ENCODE measurements around the gene TCERG1L.

DNA sequence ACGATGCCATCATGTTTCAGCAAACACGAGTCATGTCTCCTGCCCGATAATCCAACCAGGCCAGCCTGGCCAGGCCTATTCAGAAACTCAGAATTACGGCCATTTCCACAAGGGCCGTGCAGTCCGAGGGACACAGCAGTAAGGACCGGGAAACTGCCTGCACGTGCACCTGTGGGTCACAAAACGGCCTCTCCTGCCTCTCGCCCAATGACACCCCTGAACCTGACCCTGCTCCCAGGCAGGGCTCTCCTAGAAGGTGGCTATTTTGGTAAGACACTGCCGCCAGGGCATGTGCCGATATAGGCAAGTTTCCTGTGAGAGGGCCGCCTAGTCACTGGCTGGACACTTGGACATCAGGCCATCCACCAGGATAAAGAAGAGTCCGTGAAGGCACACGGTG lies 196.7 kb downstream of the TCERG1L start:
- TF ChIP-seq, protein P1, sequence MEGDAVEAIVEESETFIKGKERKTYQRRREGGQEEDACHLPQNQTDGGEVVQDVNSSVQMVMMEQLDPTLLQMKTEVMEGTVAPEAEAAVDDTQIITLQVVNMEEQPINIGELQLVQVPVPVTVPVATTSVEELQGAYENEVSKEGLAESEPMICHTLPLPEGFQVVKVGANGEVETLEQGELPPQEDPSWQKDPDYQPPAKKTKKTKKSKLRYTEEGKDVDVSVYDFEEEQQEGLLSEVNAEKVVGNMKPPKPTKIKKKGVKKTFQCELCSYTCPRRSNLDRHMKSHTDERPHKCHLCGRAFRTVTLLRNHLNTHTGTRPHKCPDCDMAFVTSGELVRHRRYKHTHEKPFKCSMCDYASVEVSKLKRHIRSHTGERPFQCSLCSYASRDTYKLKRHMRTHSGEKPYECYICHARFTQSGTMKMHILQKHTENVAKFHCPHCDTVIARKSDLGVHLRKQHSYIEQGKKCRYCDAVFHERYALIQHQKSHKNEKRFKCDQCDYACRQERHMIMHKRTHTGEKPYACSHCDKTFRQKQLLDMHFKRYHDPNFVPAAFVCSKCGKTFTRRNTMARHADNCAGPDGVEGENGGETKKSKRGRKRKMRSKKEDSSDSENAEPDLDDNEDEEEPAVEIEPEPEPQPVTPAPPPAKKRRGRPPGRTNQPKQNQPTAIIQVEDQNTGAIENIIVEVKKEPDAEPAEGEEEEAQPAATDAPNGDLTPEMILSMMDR (IDR thresholded peaks at IDR 0.05) = no peak
- TF ChIP-seq POLR2AphosphoS5 (IDR thresholded peaks at IDR 0.05; ENCODE audit: low read depth, low read length) (no peak), TCF7L2 (IDR thresholded peaks at IDR 0.05; ENCODE audit: low read depth, low read length) (no peak), SIN3A (IDR thresholded peaks at IDR 0.05; ENCODE audit: borderline replicate concordance, insufficient read depth, low read depth, low read length) (no peak)
- TF ChIP-seq, protein P2, sequence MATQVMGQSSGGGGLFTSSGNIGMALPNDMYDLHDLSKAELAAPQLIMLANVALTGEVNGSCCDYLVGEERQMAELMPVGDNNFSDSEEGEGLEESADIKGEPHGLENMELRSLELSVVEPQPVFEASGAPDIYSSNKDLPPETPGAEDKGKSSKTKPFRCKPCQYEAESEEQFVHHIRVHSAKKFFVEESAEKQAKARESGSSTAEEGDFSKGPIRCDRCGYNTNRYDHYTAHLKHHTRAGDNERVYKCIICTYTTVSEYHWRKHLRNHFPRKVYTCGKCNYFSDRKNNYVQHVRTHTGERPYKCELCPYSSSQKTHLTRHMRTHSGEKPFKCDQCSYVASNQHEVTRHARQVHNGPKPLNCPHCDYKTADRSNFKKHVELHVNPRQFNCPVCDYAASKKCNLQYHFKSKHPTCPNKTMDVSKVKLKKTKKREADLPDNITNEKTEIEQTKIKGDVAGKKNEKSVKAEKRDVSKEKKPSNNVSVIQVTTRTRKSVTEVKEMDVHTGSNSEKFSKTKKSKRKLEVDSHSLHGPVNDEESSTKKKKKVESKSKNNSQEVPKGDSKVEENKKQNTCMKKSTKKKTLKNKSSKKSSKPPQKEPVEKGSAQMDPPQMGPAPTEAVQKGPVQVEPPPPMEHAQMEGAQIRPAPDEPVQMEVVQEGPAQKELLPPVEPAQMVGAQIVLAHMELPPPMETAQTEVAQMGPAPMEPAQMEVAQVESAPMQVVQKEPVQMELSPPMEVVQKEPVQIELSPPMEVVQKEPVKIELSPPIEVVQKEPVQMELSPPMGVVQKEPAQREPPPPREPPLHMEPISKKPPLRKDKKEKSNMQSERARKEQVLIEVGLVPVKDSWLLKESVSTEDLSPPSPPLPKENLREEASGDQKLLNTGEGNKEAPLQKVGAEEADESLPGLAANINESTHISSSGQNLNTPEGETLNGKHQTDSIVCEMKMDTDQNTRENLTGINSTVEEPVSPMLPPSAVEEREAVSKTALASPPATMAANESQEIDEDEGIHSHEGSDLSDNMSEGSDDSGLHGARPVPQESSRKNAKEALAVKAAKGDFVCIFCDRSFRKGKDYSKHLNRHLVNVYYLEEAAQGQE (IDR thresholded peaks at IDR 0.05; ENCODE audit: insufficient read depth in 1 of 2, low read depth in 2 of 2, low read length in 1 of 2) = no peak

Measured in Panc1 (cell line).